GM19468 (cell line): ENCODE data around the gene COG5.
A peak's percentile ranks its signal among the peaks of the same experiment; 100 is the strongest.
"Not testable (repeated sequence)": the region's sequence is repeated elsewhere in the genome, so short reads cannot be mapped to it uniquely, and the experiment has no call there.

Experiments used
- ATAC-seq: cut with Tn5 transposase; IDR thresholded peaks from one replicate; pipeline ENCODE4 v1.9.1; 2021; ENCODE audit warnings: mild to moderate bottlenecking, moderate library complexity, moderate number of reproducible peaks; ENCODE audit not compliant: unreplicated experiment; ENCODE audit errors: extremely low read depth

COG5 gene

GRCh38 chr7:107580716-107581383, 17.1 kb upstream of the COG5 start:
- ATAC-seq, result no peak

- peak; percentile 74 for ATAC-seq
These were observed 16.4 kb upstream of the COG5 start, which contains the start of gene BCAP29 for GRCh38 chr7:107579885-107580715. Gene BCAP29, plus strand, starts transcription at chr7:107580246. Its CDS starts 527 bp downstream, at chr7:107580773.

- no peak for ATAC-seq
These were observed 15.8 kb upstream of the COG5 start for GRCh38 chr7:107579554-107579884.

- ATAC-seq, result no peak
These were observed 9.8 kb upstream of the COG5 start for GRCh38 chr7:107573537-107573936.

GRCh38 chr7:107570298-107570697, 6.6 kb upstream of the COG5 start:
- no peak for ATAC-seq

- no peak for ATAC-seq
These were observed 1.0 kb upstream of the COG5 start for GRCh38 chr7:107564553-107565298.

- ATAC-seq, result peak; percentile 21
These were observed 492 bp downstream of the COG5 start for GRCh38 chr7:107563081-107563774.

- ATAC-seq, result no peak
These were observed 2.7 kb downstream of the COG5 start for GRCh38 chr7:107560898-107561516.

GRCh38 chr7:107559864-107560263, 3.9 kb downstream of the COG5 start:
- ATAC-seq, result no peak

GRCh38 chr7:107555893-107556292, 7.8 kb downstream of the COG5 start:
- no peak for ATAC-seq

- no peak for ATAC-seq
These were observed 11.8 kb downstream of the COG5 start for GRCh38 chr7:107551936-107552335.

- ATAC-seq, result no peak
These were observed 18.7 kb downstream of the COG5 start for GRCh38 chr7:107544848-107545591.

GRCh38 chr7:107543338-107543993, 20.3 kb downstream of the COG5 start:
- no peak for ATAC-seq

- no peak for ATAC-seq
These were observed 25.7 kb downstream of the COG5 start for GRCh38 chr7:107538001-107538400.

- ATAC-seq, result not testable (repeated sequence)
These were observed 26.5 kb downstream of the COG5 start for GRCh38 chr7:107537228-107537627.

- no peak for ATAC-seq
These were observed 29.6 kb downstream of the COG5 start for GRCh38 chr7:107534139-107534538.

GRCh38 chr7:107530751-107531150, 33.0 kb downstream of the COG5 start:
- ATAC-seq, result no peak

- no peak for ATAC-seq
These were observed 35.3 kb downstream of the COG5 start for GRCh38 chr7:107528461-107528860.

- no peak for ATAC-seq
These were observed 36.5 kb downstream of the COG5 start for GRCh38 chr7:107527196-107527595.
